Kidney (tissue), 14 donors: ENCODE measurements around the gene PAX7. TPM values are rescaled to one million over a fixed set of nuclear protein-coding genes. Genes with fewer than 3 reads are reported as not detected.

Experiments
- DNase-seq, 5 donors: peaks; one replicate each; pipeline ENCODE4 v3.0.0-alpha.2; 2013 to 2020
- FAIRE-seq: peaks from 2 replicates; lab custom pipeline; 2012; peaks lifted over from hg19 to GRCh38; lab: Jason Lieb, UNC
- H3K27ac ChIP-seq, 2 donors: one replicate each; pipeline ENCODE4 v1.7.0; 2013; ENCODE audit warnings: low read depth in 2 of 2, low read length in 2 of 2, inconsistent platforms in 1 of 2
- H3K27me3 ChIP-seq: one replicate; pipeline ENCODE4 v1.7.1; 2013; ENCODE audit warnings: low read length, inconsistent platforms; ENCODE audit not compliant: control insufficient read depth, insufficient read depth
- H3K36me3 ChIP-seq, 3 donors: one replicate each; pipeline versions ENCODE4 v1.7.0 to v1.7.1; 2013; ENCODE audit warnings: low read length in 3 of 3, control low read depth in 1 of 3, inconsistent platforms in 1 of 3; ENCODE audit not compliant: insufficient read depth in 3 of 3, control insufficient read depth in 2 of 3
- H3K4me1 ChIP-seq, 3 donors: one replicate each; pipeline versions ENCODE4 v1.7.0 to v1.7.1; 2013; ENCODE audit warnings: low read length in 3 of 3, inconsistent platforms in 1 of 3, low read depth in 1 of 3; ENCODE audit not compliant: control insufficient read depth in 2 of 3, insufficient read depth in 2 of 3
- H3K4me3 ChIP-seq, 3 donors: one replicate each; pipeline versions ENCODE4 v1.7.0 to v1.8.1; 2013; ENCODE audit warnings: low read length in 3 of 3, control low read depth in 1 of 3, inconsistent platforms in 1 of 3
- H3K9ac ChIP-seq, 3 donors: one replicate each; pipeline versions ENCODE4 v1.7.0 to v1.7.1; 2013; ENCODE audit warnings: low read length in 3 of 3, control low read depth in 1 of 3, inconsistent platforms in 1 of 3
- H3K9me3 ChIP-seq, 3 donors: one replicate each; pipeline versions ENCODE4 v1.7.0 to v1.7.1; 2013; ENCODE audit warnings: low read length in 3 of 3, control low read depth in 1 of 3, inconsistent platforms in 1 of 3; ENCODE audit not compliant: control insufficient read depth in 2 of 3, insufficient read depth in 1 of 3
- CTCF ChIP-seq: IDR thresholded peaks from 3 replicates; pipeline ENCODE4 v1.5.1; 2012; ENCODE audit warnings: mild to moderate bottlenecking, moderate library complexity, borderline replicate concordance; ENCODE audit not compliant: insufficient read depth; ENCODE audit errors: extremely low read depth
- intact Hi-C: fragments of 100-400 bp; cut with DNase I; formaldehyde crosslinking; loops from one replicate; pipeline ENCODE4 v1.11.1; 2022
- polyA plus RNA-seq: library from polyadenylated mRNA; stranded (reverse); fragments of 350-450 nt; fragmentation: Illumina TruSeq; extraction: RNeasy Lipid Tissue Mini Kit (QIAGEN cat#74804); gene quantifications from one replicate; pipeline ENCODE4 v1.2.3, GENCODE V29; 2014; ENCODE audit warnings: low read depth, low replicate concordance; ENCODE audit not compliant: insufficient read depth
- total RNA-seq: library from RNA; stranded (reverse); fragmentation: NEBNext Ultra II Directional; extraction: Animal tissue kit (Norgen Biotek cat#: 25700); gene quantifications from one replicate; pipeline ENCODE4 v1.2.1, GENCODE V29; 2021
- donor health status: control.
- donor health status: control.
- donor health status: control.
- donor health status: control.
- donor health status: control.
- donor health status: DM: yes; HTN: yes; CAD: no.
- donor health status: Normal renal cell carcinoma (clear cell type).

Gene PAX7
- total and polyA plus RNA-seq, 2 donors from 2014 or later: not detected

GRCh38 chr1:18668750-18669404 is 38.2 kb downstream of the PAX7 start:
- DNase-seq: no peak
- Histone ChIP-seq H3K4me1 (no peaks in the 10 kb centered on the region), H3K27me3 (peaks cover 3% of the 10 kb centered on the region), H3K4me3 (no peak overlapping the region), H3K27ac (no peak overlapping the region), H3K9ac (no peak overlapping the region), H3K9me3 (no peaks in the 10 kb centered on the region), H3K36me3 (no peaks in the 10 kb centered on the region)
- no peak for FAIRE-seq
- TF ChIP-seq CTCF: no peak
- intact Hi-C loops: no loop called here

GRCh38 chr1:18670121-18670867 is 39.6 kb downstream of the PAX7 start:
- Histone ChIP-seq H3K27me3 (peaks cover 3% of the 10 kb centered on the region), H3K27ac (no peak overlapping the region), H3K4me1 (no peaks in the 10 kb centered on the region), H3K36me3 (no peaks in the 10 kb centered on the region), H3K4me3 (no peak overlapping the region), H3K9me3 (no peaks in the 10 kb centered on the region), H3K9ac (no peak overlapping the region)
- intact Hi-C loops: no loop called here
- FAIRE-seq: no peak
- TF ChIP-seq CTCF: no peak
- DNase-seq: no peak

DNA sequence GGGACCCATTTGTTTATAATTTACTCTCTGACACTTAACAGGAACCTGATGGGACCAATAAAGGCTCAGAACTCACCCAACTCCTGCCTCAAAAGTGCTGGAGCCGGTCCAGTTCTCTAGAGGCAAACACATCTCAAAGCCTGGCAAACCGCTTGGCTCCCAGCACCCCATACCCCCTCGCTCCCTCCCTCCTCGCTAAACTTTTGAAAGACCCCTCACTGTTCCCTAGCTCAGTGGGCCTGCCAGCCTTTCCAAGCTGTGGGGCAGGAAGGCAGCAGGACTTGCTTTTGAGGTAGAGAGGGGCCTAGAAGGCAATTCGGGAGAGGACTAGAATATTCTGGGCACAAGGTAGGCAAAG is 40.2 kb downstream of the PAX7 start:
- Histone ChIP-seq H3K27ac (no peak overlapping the region), H3K4me1 (no peaks in the 10 kb centered on the region), H3K27me3 (peaks cover 3% of the 10 kb centered on the region)

More for the DNA sequence above, 40.2 kb downstream of the PAX7 start:
- no peak overlapping the region for H3K9ac ChIP-seq
- no peak for TF ChIP-seq CTCF
- no peaks in the 10 kb centered on the region for H3K36me3 ChIP-seq
- FAIRE-seq (no peak), DNase-seq (no peak)
- no peaks in the 10 kb centered on the region for H3K9me3 ChIP-seq
- intact Hi-C loops: no loop called here
- no peak overlapping the region for H3K4me3 ChIP-seq
